ENCODE results near the gene SUFU. TPM values are rescaled to one million over a fixed set of nuclear protein-coding genes. Genes with fewer than 3 reads are reported as not detected.

SUFU gene
- total and polyA plus RNA-seq, 5 donors from 2014 or later, result 2.4 to 17.8 (median 5.0) TPM

- peak overlapping the region; percentile 84 for H3K4me3 ChIP-seq (ENCODE audit: low read depth, low read length)
These were observed 141.6 kb downstream of the SUFU start for GRCh38 chr10:102645388-102645740.

GRCh38 chr10:102645741-102646609 is 142.2 kb downstream of the SUFU start:
- Histone ChIP-seq H3K27ac (ENCODE audit: insufficient read depth, low read length, poor library complexity, severe bottlenecking) (peak overlapping the region; percentile 92), H3K4me3 (ENCODE audit: low read depth, low read length) (peak overlapping the region; percentile 84), H3K27me3 (ENCODE audit: control insufficient read depth, insufficient read depth, low read length) (no peaks in the 10 kb centered on the region), H3K4me1 (ENCODE audit: control insufficient read depth, insufficient read depth, low read length, poor library complexity, severe bottlenecking) (peaks cover 68% of the 10 kb centered on the region), H3K9me3 (ENCODE audit: control insufficient read depth in 2 of 2, low read length in 2 of 2) (no peaks in the 10 kb centered on the region), H3K36me3 (ENCODE audit: control insufficient read depth, insufficient read depth, low read length) (peaks cover 5% of the 10 kb centered on the region)
- peaks cover 0 to 58% (median 26%) of the 10 kb centered on the region in 4 donors for H3K4me1 Mint-ChIP-seq
- H3K36me3 Mint-ChIP-seq, result peaks cover 3% of the 10 kb centered on the region
- no peaks in the 10 kb centered on the region for H3K27me3 Mint-ChIP-seq
- ATAC-seq (ENCODE audit: low read depth in 2 of 2), result peak; percentile 39 to 48
- peak overlapping the region; percentile 92 to 98 (median 96) for H3K27ac Mint-ChIP-seq
- DNase-seq, result peak; percentile 68 to 89 (median 69)
- peak overlapping the region; percentile 90 to 98 (median 96) for H3K4me3 Mint-ChIP-seq
- H3K9me3 Mint-ChIP-seq, result peaks cover 0 to 2% (median 0%) of the 10 kb centered on the region in 7 donors

More at GRCh38 chr10:102645388-102645740, 141.6 kb downstream of the SUFU start:
- Histone ChIP-seq H3K36me3 (ENCODE audit: control insufficient read depth, insufficient read depth, low read length) (peaks cover 3% of the 10 kb centered on the region), H3K4me1 (ENCODE audit: control insufficient read depth, insufficient read depth, low read length, poor library complexity, severe bottlenecking) (peaks cover 62% of the 10 kb centered on the region), H3K27ac (ENCODE audit: insufficient read depth, low read length, poor library complexity, severe bottlenecking) (peak overlapping the region; percentile 92), H3K9me3 (ENCODE audit: control insufficient read depth in 2 of 2, low read length in 2 of 2) (no peaks in the 10 kb centered on the region), H3K27me3 (ENCODE audit: control insufficient read depth, insufficient read depth, low read length) (no peaks in the 10 kb centered on the region)
- Mint-ChIP-seq H3K4me1 (peaks cover 0 to 52% (median 26%) of the 10 kb centered on the region in 4 donors), H3K4me3 (peak overlapping the region; percentile 90 to 98 (median 96)), H3K36me3 (peaks cover 3% of the 10 kb centered on the region), H3K9me3 (peaks cover 0 to 2% (median 0%) of the 10 kb centered on the region in 7 donors), H3K27ac (peak overlapping the region; percentile 92 to 98 (median 96)), H3K27me3 (no peaks in the 10 kb centered on the region)
- ATAC-seq (ENCODE audit: low read depth in 2 of 2) (no peak), DNase-seq (peak in 2 of 3 donors; percentile 37 to 76)

GRCh38 chr10:102646610-102647442 is 143.1 kb downstream of the SUFU start:
- Mint-ChIP-seq H3K9me3 (peaks cover 0 to 2% (median 0%) of the 10 kb centered on the region in 7 donors), H3K4me3 (peak overlapping the region; percentile 90 to 98 (median 96)), H3K36me3 (peaks cover 3% of the 10 kb centered on the region), H3K27ac (peak overlapping the region; percentile 92 to 98 (median 96)), H3K4me1 (peaks cover 0 to 61% (median 26%) of the 10 kb centered on the region in 4 donors), H3K27me3 (no peaks in the 10 kb centered on the region)
- Histone ChIP-seq H3K4me3 (ENCODE audit: low read depth, low read length) (peak overlapping the region; percentile 84), H3K27me3 (ENCODE audit: control insufficient read depth, insufficient read depth, low read length) (no peaks in the 10 kb centered on the region), H3K36me3 (ENCODE audit: control insufficient read depth, insufficient read depth, low read length) (peaks cover 7% of the 10 kb centered on the region), H3K9me3 (ENCODE audit: control insufficient read depth in 2 of 2, low read length in 2 of 2) (no peaks in the 10 kb centered on the region), H3K4me1 (ENCODE audit: control insufficient read depth, insufficient read depth, low read length, poor library complexity, severe bottlenecking) (peaks cover 74% of the 10 kb centered on the region), H3K27ac (ENCODE audit: insufficient read depth, low read length, poor library complexity, severe bottlenecking) (peak overlapping the region; percentile 92)
- no peak for ATAC-seq (ENCODE audit: low read depth in 2 of 2)
- DNase-seq, result peak in 2 of 3 donors; percentile 58 to 63

DNA sequence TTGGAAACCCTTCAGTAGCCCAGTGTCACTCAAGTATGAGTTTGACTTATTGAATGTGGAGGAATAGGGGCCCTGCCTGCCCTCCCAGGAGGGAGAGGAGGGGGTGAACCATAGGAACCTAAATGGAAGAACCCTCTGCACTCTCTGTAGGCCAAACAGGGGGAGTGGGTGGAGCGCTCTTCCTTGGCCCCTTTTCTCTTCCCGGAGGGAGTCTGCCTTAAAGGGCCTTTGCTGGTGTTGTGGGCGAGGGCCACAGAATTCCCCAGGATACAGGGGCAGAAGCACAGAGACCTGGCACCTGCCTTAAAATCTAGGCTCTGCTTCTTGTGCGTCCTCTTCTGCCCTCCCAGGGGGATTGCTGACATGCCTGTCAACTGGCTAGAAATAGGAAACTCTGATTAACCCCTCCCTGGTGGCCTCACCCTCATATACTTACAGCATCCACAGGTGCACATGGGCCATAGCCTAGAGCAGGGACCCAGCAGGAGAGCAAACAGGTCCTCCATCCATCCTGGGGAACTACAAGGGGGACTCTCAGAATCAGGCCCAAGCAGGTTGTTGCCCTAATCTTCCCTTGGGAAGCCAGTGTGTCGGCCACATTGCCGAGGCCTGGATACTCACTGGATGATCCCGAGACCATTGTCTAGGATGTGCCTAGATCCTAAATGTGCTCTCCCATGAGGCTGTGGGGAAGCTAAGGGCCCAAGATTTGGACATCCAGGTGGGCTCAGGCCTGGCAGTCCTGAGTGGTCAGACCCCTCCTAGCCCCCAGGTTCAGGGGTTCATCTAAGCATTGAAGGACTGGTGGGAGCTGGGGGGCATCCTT is 143.9 kb downstream of the SUFU start:
- Histone ChIP-seq H3K27ac (ENCODE audit: insufficient read depth, low read length, poor library complexity, severe bottlenecking) (peak overlapping the region; percentile 92), H3K36me3 (ENCODE audit: control insufficient read depth, insufficient read depth, low read length) (peaks cover 11% of the 10 kb centered on the region), H3K27me3 (ENCODE audit: control insufficient read depth, insufficient read depth, low read length) (no peaks in the 10 kb centered on the region), H3K4me1 (ENCODE audit: control insufficient read depth, insufficient read depth, low read length, poor library complexity, severe bottlenecking) (peaks cover 81% of the 10 kb centered on the region), H3K4me3 (ENCODE audit: low read depth, low read length) (peak overlapping the region; percentile 84), H3K9me3 (ENCODE audit: control insufficient read depth in 2 of 2, low read length in 2 of 2) (no peaks in the 10 kb centered on the region)
- Mint-ChIP-seq H3K9me3 (peaks cover 0 to 2% (median 0%) of the 10 kb centered on the region in 7 donors), H3K27ac (peak overlapping the region; percentile 92 to 98 (median 96)), H3K36me3 (peaks cover 9% of the 10 kb centered on the region), H3K4me1 (peaks cover 0 to 67% (median 33%) of the 10 kb centered on the region in 4 donors), H3K27me3 (no peaks in the 10 kb centered on the region), H3K4me3 (peak overlapping the region; percentile 90 to 98 (median 96))
- ATAC-seq (ENCODE audit: low read depth in 2 of 2), result no peak
- no peak for DNase-seq

DNA sequence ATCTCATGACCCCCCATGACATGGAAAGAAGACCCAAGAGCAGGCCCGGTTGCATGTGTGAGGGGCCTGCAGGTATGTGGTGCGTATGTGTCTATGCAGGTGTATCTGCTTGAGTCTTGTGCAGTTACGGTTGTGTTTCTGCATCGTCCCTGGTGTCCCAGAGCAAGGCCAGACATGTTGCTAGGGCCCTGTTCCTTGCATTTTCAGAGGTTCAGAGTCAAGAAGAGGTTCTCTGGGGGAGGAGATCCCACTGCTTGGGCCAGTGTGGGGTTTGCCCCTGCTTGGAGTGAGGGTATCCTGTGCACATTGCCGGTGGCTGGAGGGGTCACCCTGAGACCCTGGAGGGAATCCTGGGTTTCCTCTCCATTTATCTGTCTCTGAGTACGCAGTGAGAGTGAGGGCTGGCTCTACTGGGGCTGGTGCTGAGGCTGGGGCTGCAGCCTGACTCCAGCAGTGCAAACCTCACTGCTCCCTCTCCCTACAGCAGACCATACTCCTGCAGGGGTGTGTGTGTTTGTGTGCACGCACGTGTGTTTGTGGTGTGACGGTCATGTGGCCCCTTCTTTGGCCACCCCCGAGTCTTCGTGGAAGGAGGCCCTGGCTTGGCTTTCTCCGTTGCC is 144.6 kb downstream of the SUFU start:
- H3K27me3 ChIP-seq (ENCODE audit: control insufficient read depth, insufficient read depth, low read length), result no peaks in the 10 kb centered on the region
- Mint-ChIP-seq H3K27me3 (no peaks in the 10 kb centered on the region), H3K4me3 (peak overlapping the region; percentile 82 to 98 (median 92)), H3K9me3 (no peaks in the 10 kb centered on the region), H3K4me1 (peaks cover 0 to 74% (median 36%) of the 10 kb centered on the region in 4 donors), H3K27ac (peak overlapping the region; percentile 92 to 98 (median 96)), H3K36me3 (peaks cover 13% of the 10 kb centered on the region)
- peaks cover 88% of the 10 kb centered on the region for H3K4me1 ChIP-seq (ENCODE audit: control insufficient read depth, insufficient read depth, low read length, poor library complexity, severe bottlenecking)
- ATAC-seq (ENCODE audit: low read depth in 2 of 2) (no peak), DNase-seq (no peak)
- peak overlapping the region; percentile 54 for H3K27ac ChIP-seq (ENCODE audit: insufficient read depth, low read length, poor library complexity, severe bottlenecking)
- H3K36me3 ChIP-seq (ENCODE audit: control insufficient read depth, insufficient read depth, low read length), result peaks cover 15% of the 10 kb centered on the region
- peak overlapping the region; percentile 41 for H3K4me3 ChIP-seq (ENCODE audit: low read depth, low read length)
- no peaks in the 10 kb centered on the region for H3K9me3 ChIP-seq (ENCODE audit: control insufficient read depth in 2 of 2, low read length in 2 of 2)

DNA sequence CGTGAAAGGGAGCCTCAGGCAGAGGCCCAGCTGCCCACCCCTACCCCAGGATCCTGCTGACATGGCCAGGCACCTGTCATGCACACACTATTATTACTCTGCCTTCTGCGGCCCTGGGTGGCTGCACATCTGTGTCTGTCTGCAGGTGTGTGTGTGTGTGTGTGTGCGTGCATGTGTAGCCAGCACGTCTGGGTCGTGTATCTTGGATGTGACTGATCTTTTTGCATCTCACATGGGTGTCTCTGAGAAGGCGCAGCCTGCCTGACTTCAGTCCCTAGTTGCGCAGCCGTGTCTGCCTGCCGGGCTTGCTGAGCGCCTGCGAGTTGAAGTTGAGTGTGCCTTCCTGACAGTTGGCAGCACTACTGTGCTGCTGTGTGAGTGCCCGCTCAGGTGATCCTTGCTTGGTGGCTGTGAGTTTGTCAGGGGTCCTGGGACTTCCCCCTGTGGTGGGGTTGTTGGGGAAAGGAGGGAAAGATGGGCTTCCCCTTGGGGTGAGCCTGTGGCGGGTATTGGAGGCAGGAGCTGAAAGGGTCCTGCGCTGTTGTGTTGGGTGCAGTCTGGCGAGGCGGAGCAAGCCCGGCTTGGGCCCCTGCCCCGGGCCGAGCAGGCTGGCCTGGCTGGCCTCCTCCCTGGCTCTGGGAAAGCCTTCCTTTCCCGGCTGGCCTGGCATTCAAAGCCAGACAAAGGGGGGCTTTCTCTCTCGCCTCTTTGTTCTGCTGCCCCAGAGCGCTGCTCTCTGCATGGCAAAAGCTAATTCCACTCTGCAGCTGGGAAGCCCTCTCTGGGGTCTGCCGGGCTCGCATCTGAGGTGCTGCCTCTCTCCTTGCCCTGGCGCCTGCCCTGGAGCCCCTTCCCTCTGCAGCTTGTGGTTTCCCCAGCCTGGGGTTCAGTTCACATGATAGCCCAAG is 145.4 kb downstream of the SUFU start:
- Histone ChIP-seq H3K4me1 (ENCODE audit: control insufficient read depth, insufficient read depth, low read length, poor library complexity, severe bottlenecking) (peaks cover 90% of the 10 kb centered on the region), H3K4me3 (ENCODE audit: low read depth, low read length) (no peak overlapping the region), H3K27ac (ENCODE audit: insufficient read depth, low read length, poor library complexity, severe bottlenecking) (peak overlapping the region; percentile 54), H3K9me3 (ENCODE audit: control insufficient read depth in 2 of 2, low read length in 2 of 2) (no peaks in the 10 kb centered on the region), H3K27me3 (ENCODE audit: control insufficient read depth, insufficient read depth, low read length) (no peaks in the 10 kb centered on the region), H3K36me3 (ENCODE audit: control insufficient read depth, insufficient read depth, low read length) (peaks cover 21% of the 10 kb centered on the region)
- ATAC-seq (ENCODE audit: low read depth in 2 of 2) (no peak), DNase-seq (peak in 2 of 3 donors; percentile 34 to 41)
- Mint-ChIP-seq H3K4me3 (peak overlapping the region; percentile 82 to 98 (median 92)), H3K9me3 (no peaks in the 10 kb centered on the region), H3K4me1 (peaks cover 0 to 81% (median 42%) of the 10 kb centered on the region in 4 donors), H3K27me3 (no peaks in the 10 kb centered on the region), H3K36me3 (peaks cover 13% of the 10 kb centered on the region), H3K27ac (peak overlapping the region; percentile 90 to 98 (median 96))
